GM18870 (cell line): ENCODE data around the gene ZNF205.

Experiments
- ATAC-seq: cut with Tn5 transposase; IDR thresholded peaks from one replicate; pipeline ENCODE4 v1.9.1; 2021; ENCODE audit warnings: moderate library complexity; ENCODE audit not compliant: unreplicated experiment

The ZNF205 gene

DNA sequence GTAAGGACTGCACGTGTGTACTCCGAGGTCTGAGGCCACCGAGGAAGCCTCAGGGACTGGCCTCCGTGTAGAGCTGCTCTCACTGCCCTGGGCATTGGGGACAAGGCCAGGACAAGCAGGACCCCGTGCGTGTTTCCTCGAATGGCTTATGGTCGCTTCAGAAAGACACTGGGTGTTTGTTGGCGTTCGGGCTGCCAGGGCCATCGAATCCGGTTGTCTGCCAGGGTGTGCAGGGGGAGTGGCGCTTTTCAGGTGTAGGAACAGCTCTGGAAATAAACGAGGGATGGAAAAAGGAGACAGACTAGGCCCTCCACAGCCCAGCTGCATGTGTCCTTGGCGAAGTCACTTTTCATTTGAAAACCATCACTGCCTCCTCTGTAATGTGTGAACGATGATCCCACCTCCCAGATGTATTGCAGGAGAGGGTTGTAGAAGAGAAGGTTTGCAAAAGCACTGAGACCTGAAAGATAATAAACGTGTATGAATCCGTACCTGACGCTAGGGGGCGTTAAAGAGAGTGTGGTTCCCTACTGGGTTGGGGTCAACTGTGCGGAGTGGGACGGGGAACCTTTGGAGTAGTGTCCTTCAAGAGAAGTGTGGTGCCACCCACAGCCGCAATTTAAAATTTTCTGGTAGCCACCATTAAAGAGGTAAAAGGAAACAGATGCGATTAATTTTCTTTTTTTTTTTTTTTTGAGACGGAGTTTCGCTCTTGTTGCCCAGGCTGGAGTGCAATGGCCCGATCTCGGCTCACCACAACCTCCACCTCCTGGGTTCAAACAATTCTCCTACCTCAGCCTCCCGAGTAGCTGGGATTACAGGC is 11.2 kb upstream of the ZNF205 start:
- no peak for ATAC-seq

GRCh38 chr16:3101841-3102470 is 10.4 kb upstream of the ZNF205 start:
- no peak for ATAC-seq

- ATAC-seq, result peak; percentile 53
Measured at GRCh38 chr16:3106205-3106928, 6.0 kb upstream of the ZNF205 start.

GRCh38 chr16:3112881-3113574 is 642 bp downstream of the ZNF205 start:
- ATAC-seq, result no peak

DNA sequence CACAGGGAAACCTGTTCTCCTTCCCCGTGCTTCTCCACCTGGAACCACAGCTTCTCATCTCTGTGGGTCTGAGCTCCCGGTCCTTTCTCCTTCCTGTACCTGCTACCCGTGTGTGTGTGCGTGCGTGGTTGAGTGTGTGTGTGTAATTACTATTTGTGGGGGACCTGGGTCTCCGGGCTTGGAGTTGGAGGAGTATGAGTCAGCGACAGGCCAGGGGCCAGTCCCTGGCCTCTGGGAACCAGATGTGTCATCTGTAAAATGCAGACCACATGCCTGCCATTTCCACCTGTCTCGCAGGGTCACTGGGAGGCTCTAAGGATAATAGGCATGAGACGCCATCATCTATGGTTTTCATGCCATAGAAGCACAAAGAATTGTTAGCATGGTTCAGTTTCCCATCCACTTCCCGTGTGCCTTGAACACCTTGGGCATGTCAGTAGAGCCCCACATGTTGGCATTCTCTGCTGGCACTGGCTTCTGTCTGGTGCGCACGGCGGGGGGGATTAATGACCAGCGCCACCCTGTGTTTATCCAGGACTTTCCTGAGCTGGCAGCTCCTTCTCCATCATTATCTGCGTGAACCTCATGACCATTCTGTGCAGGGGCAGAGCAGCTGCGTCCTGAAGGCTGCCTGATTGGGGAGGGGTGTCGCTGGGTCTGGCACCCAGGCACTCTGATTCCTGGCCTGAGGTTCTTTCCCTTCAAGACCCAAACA is 1.5 kb downstream of the ZNF205 start:
- no peak for ATAC-seq

GRCh38 chr16:3115003-3115402 is 2.6 kb downstream of the ZNF205 start:
- ATAC-seq, result no peak

- no peak for ATAC-seq
Measured at GRCh38 chr16:3115561-3115960, 3.2 kb downstream of the ZNF205 start.

DNA sequence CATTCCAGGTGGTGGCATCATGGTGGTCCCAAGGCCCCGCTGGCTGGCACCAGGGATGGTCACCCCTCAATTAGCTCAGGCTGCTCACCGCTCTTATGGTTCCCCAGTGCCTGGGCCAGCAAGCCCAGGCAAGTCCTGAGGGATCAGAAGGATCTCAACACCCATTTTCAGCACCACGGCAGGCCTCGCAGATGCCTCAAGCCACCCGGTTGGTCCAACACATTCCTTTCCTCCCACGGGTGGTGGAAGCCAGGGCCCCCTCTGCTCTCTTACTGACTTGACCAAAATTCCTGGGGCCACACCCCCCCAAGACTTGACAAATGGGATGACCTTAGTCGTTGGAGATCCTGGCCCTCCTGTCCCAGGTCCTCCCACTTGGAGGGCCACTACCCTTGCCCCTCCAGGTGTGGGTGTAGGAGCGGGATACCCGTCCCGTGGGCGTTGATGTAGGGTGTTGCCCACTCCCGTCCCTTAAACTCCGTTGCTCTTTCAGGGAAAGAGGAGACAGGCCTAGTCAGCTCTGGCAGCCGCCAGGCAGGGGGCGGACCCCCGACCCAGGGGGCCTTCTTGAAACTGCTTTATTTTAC is 5.9 kb downstream of the ZNF205 start:
- ATAC-seq, result no peak

GRCh38 chr16:3118846-3119245 is 6.5 kb downstream of the ZNF205 start:
- no peak for ATAC-seq

DNA sequence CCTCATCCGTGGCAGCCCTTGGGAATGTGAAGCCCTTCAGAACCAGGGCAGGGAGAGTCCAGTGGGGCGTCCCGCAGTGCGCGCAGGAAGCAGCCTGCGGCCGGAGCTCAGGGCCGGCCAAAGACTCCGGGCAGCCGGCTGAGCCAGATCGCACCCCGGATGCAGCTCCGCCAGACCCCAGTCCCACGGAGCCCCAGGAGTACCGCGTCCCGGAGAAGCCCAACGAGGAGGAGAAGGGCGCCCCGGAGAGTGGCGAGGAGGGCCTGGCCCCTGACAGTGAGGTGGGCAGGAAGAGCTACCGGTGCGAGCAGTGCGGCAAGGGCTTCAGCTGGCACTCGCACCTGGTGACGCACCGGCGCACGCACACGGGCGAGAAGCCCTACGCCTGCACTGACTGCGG is 6.9 kb downstream of the ZNF205 start:
- ATAC-seq, result no peak

DNA sequence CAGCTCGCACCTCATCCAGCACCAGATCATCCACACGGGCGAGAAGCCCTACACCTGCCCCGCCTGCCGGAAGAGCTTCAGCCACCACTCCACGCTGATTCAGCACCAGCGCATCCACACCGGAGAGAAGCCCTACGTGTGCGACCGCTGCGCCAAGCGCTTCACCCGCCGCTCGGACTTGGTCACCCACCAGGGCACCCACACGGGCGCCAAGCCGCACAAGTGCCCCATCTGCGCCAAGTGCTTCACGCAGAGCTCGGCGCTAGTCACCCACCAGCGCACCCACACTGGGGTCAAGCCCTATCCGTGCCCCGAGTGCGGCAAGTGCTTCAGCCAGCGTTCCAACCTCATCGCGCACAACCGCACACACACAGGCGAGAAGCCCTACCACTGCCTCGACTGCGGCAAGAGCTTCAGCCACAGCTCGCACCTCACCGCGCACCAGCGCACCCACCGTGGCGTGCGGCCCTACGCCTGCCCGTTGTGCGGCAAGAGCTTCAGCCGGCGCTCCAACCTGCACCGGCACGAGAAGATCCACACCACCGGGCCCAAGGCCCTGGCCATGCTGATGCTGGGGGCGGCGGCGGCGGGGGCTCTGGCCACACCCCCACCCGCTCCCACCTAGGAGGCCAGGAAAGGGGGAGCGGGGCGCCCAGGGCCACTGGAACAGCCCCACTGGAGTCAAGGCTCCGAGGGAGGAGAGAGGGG is 7.5 kb downstream of the ZNF205 start:
- ATAC-seq, result no peak

- ATAC-seq, result no peak
Measured at GRCh38 chr16:3120435-3120834, 8.0 kb downstream of the ZNF205 start.

DNA sequence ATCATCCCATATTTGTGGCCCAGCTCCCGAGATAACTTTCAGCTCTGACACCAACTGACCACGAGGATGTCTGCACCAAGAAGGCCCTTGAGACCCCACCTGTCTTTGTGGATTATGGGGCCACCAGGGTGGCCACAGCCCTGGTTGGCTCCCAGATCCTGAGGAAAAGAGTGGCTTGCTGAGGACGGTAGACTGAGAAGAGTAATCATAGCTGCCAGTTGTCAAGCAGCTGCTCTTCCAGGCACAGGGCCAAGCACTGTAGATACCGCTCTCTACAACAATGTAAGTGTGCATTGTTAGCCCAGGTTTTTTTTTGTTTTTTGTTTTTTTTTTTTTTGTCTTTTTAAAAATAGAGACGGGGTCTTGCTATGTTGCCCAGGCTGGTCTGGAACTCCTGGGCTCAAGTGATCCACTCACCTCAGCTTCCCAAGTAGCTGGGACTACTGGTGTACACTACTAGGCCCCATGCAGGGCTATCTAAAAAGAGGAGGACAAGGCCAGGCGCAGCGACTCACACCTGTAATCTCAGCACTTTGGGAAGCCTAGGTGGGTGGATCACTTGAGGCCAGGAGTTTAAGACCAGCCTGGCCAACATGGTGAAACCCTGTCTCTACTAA is 9.6 kb downstream of the ZNF205 start:
- ATAC-seq, result no peak

GRCh38 chr16:3122926-3123570 is 10.7 kb downstream of the ZNF205 start:
- no peak for ATAC-seq

- peak; percentile 75 for ATAC-seq
Measured at GRCh38 chr16:3123986-3124886, 11.8 kb downstream of the ZNF205 start.

DNA sequence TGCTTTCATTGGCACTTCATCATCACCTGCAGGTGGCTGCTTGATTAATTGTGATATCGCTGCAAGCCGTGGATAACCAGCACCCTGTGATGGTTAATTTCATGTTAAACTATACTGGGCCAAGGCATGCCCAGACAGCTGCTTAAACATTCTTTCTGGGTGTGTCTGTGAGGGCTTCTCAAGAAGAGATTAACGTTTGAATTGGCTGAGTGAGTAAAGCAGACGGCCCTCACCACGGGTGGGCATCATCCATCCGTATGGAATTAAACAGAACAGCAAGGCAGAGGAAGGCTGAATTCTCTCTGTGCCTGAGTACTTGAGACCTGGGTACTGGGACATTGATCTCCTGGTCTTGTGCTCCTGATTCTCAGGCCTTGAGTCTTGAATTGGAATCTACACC is 15.4 kb downstream of the ZNF205 start:
- ATAC-seq, result no peak
